Measurements from ENCODE around the gene ABCA6.

The ABCA6 gene

DNA sequence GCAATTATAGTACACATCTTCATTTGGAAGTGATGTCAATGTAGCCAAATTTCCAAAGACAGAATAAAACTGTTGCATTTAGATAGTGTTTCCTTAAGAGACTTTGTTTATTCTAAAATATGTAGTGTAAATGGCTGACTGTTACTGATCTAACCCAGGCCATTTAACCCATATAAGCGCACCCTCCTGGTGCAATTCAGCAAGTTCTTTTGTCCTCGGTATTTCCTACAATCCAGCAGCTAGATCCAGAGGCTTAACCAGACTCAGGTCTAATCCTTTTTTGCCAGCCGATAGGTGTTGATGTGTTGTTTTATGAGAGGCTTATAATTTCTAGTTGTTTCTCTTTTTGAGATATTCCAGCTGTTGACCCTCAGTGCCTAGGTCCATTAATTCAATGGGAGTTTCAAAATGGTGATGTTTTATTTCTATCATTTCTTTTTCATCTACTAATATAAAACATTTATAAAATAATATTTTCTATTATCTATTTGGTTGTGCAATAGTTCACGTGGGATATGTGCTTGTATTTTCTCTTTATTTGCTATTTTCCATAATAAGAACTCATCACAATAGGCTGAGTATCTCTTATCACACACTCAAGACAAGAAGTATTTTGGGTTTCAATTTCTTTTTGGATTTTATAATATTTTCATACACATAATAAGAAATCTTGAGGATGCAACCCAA, 95.4 kb downstream of the ABCA6 start:
- no peak for DNase-seq

DNA sequence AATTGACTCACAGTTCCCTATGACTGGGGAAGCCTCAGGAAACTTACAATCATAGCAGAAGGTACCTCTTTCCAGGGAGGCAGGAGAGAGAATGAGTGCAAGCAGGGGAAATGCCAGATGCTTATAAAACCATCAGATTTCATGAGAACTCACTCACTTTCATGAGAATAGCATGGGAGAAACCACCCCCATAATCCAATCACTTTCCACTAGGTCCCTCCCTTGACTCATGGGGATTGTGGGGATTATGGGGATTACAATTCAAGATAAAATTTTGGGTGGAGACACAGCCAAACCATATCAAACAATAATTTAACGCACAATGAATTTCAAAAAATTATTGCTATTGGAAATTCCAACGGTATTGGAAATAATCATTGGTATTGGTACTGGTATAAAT, 96.0 kb downstream of the ABCA6 start:
- no peak for DNase-seq

DNA sequence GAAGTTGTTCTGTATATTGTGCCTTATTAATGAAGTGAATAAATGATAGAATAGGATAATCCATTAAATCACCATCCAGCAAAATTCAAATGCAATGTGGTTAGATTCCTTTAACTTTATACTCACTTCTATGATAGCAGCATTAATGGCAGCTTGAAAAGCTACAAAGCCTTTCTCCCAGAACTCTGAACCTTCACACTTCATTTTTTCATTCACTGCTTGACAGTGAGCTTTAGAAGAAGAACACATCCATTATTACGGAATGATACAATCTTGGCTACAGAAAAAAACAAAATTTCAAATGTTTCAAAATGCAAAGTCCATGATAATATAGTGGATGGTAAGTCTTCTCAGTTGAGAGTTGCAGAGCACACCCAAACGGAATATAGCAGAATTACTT, 97.3 kb downstream of the ABCA6 start:
- no peak for DNase-seq

DNA sequence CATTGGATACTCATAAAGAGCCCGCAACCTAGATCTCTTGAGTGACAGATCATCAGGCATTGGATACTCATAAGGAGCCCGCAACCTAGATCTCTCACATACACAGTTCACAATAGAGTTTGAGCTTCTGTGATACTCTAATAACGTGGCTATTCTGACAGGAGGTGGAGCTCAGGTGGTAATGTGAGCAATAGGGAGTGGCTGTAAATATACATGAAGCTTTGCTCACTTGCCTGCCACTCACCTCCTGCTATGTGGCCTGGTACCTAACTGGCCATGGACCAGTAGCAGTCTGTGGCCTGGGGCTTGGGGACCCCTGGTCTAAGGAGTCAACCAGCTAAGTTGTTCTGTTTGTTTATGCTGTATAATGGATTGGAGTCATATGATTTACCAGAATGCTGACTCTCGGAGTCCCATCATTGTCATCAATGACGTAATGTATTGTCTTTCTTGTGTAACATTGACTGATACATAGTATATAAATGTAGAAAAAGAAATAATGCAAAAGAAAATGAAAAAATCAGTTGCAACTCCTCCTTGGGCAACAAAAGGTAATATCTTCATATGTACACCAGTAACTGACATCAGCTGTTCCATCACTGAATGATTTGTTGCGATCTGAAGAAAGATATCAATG, 98.5 kb downstream of the ABCA6 start:
- DNase-seq = no peak

DNA sequence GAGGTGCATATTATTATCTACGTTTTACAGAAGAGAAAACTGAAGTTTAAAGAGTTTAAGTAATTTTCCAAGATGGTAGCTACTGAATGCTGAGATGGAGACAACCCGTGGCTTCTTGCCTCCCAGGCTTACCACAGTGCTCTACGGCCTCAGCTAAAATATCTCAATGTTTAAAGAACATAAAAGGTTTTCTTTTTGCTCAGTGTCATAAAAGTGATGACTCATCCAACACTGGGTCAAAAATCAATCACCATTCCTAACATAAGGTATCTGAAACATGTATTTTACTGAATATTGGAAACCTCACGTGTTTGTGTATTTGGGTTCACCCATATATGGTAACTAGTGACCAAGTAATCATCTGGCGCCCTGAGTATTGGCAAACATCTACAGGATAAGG, 99.4 kb downstream of the ABCA6 start:
- DNase-seq = no peak

DNA sequence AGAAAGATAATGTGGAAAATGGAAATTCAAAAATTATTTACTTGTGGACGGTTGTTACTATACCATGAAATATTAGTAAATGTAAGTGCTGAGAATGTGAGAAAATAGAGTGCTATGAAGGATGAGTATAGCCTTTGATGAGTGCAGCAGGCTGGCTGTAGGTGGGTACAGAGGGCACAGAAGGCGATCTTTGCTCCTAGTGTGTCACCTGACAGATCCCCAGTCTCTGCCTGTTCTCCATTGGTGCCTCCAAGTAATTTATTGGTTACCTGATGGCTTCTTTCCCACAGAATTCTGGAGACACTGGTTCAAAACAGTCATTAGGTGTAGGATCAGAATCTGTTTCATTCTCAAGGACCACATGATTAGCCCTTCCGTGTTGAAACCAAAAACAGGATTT, 109.9 kb downstream of the ABCA6 start:
- no peak for DNase-seq

DNA sequence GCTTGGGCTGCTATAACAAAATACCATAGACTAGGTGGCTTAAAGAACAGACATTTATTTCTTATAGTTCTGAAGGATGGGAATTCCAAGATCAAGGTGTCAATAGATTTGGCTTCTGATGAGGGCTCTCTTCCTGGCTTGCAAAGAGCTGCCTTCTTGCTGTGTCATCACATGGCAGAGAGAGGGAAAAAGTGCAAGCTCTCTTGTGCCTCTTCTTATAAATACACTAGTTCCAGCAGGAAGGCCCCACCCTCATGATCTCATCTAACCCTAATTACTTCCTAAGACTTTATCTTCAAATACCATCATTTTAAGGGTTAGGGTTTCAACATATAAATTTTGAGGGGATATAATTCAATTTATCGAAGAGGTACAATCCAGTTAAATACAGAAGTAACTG, 111.5 kb downstream of the ABCA6 start:
- no peak for DNase-seq

Data from CD4-positive, alpha-beta T cell treated with Interleukin-15 for 1 hour (primary cell).